SK-N-DZ (cell line): ENCODE results near the gene IL36B. TPM values are rescaled to one million over a fixed set of nuclear protein-coding genes. Genes with fewer than 3 reads are reported as not detected.
"Not testable (repeated sequence)": the region's sequence is repeated elsewhere in the genome, so short reads cannot be mapped to it uniquely, and the experiment has no call there.

Experiments
- DNase-seq: peaks from one replicate; pipeline ENCODE4 v3.0.0-alpha.2; 2015; ENCODE audit warnings: low spot score
- polyA plus RNA-seq, 2 experiments: library from polyadenylated mRNA; depleted of rRNA; stranded (reverse); fragments of >200 nt; gene quantifications; 2 replicates each; pipeline ENCODE4 v1.2.3, GENCODE V29; 2014

The IL36B gene
- not detected in 2 replicates for polyA plus RNA-seq (2014; cell fraction: cytosol; rRNA removed)
- polyA plus RNA-seq (2014; cell fraction: nucleus; rRNA removed): not detected in 2 replicates

- DNase-seq: no peak
Measured at GRCh38 chr2:113052396-113052917, at the start of gene IL36B. TSS of gene IL36B (minus strand) at chr2:113052867.

GRCh38 chr2:113102133-113102532, 49.5 kb upstream of the IL36B start:
- no peak for DNase-seq

- no peak for DNase-seq
Measured at GRCh38 chr2:113098532-113098931, 45.9 kb upstream of the IL36B start.

- DNase-seq: no peak
Measured at GRCh38 chr2:113098041-113098440, 45.4 kb upstream of the IL36B start.

- DNase-seq: not testable (repeated sequence)
Measured at GRCh38 chr2:113096842-113097618, 44.4 kb upstream of the IL36B start.

- not testable (repeated sequence) for DNase-seq
Measured at GRCh38 chr2:113096306-113096705, 43.6 kb upstream of the IL36B start.

- DNase-seq: no peak
Measured at GRCh38 chr2:113093613-113093977, 40.9 kb upstream of the IL36B start.

GRCh38 chr2:113092864-113093612, 40.4 kb upstream of the IL36B start:
- no peak for DNase-seq

GRCh38 chr2:113091231-113091896, 38.7 kb upstream of the IL36B start:
- DNase-seq: no peak

GRCh38 chr2:113089916-113090315, 37.2 kb upstream of the IL36B start:
- no peak for DNase-seq

GRCh38 chr2:113088213-113088992, 35.7 kb upstream of the IL36B start:
- no peak for DNase-seq

GRCh38 chr2:113085542-113085941, 32.9 kb upstream of the IL36B start:
- DNase-seq: no peak

- DNase-seq: no peak
Measured at GRCh38 chr2:113084249-113085000, 31.8 kb upstream of the IL36B start.

- no peak for DNase-seq
Measured at GRCh38 chr2:113083296-113083695, 30.6 kb upstream of the IL36B start.

GRCh38 chr2:113081488-113082210, 29.0 kb upstream of the IL36B start:
- DNase-seq: no peak

- DNase-seq: peak; percentile 4
Measured at GRCh38 chr2:113080134-113080533, 27.5 kb upstream of the IL36B start.

- no peak for DNase-seq
Measured at GRCh38 chr2:113079131-113079530, 26.5 kb upstream of the IL36B start.

GRCh38 chr2:113078350-113078839, 25.7 kb upstream of the IL36B start:
- no peak for DNase-seq

- no peak for DNase-seq
Measured at GRCh38 chr2:113077921-113078320, 25.3 kb upstream of the IL36B start.
